Endothelial cell of umbilical vein (primary cell): Measurements from ENCODE around the gene PADI6.

Experiments used
- EZH2 ChIP-seq: IDR thresholded peaks from 2 replicates; pipeline ENCODE4 v1.6.1; 2012; ENCODE audit warnings: borderline replicate concordance, low read depth, mild to moderate bottlenecking, moderate library complexity, low read length, inconsistent platforms; ENCODE audit not compliant: severe bottlenecking
- POLR2A ChIP-seq: IDR thresholded peaks from 2 replicates; pipeline ENCODE4 v1.6.1; 2012; ENCODE audit warnings: low read depth, mild to moderate bottlenecking, control low read depth, low read length
- POLR2AphosphoS5 ChIP-seq: IDR thresholded peaks from 2 replicates; pipeline ENCODE4 v1.6.1; 2012; ENCODE audit warnings: low read depth, mild to moderate bottlenecking, control low read depth, low read length, moderate library complexity; ENCODE audit not compliant: insufficient read depth

- TF ChIP-seq EZH2: no peak
- TF ChIP-seq POLR2AphosphoS5: no peak
- TF ChIP-seq POLR2A: no peak
These were observed 42.4 kb upstream of the PADI6 start for GRCh38 chr1:17329610-17330009.
